Epithelial cell of proximal tubule (primary cell): Measurements from ENCODE around the gene KCNQ1. TPM values are rescaled to one million over a fixed set of nuclear protein-coding genes. Genes with fewer than 3 reads are reported as not detected.

Experiments used
- DNase-seq: peaks from one replicate; pipeline ENCODE4 v3.0.0-alpha.2; 2011; ENCODE audit warnings: low read depth
- H3K4me3 ChIP-seq: 2 replicates; pipeline ENCODE4 v1.5.1; 2011; ENCODE audit warnings: low read depth, mild to moderate bottlenecking, low read length
- CTCF ChIP-seq: conservative IDR thresholded peaks from 2 replicates; pipeline ENCODE4 v1.5.1; 2012; ENCODE audit warnings: low read depth, mild to moderate bottlenecking, low read length
- total RNA-seq: library from RNA; depleted of rRNA; stranded (reverse); fragments of >200 nt; gene quantifications from 2 replicates; pipeline ENCODE4 v1.2.3, GENCODE V29; 2015

Gene KCNQ1
- total RNA-seq, 1 donor from 2014 or later, result 0.46 TPM

DNA sequence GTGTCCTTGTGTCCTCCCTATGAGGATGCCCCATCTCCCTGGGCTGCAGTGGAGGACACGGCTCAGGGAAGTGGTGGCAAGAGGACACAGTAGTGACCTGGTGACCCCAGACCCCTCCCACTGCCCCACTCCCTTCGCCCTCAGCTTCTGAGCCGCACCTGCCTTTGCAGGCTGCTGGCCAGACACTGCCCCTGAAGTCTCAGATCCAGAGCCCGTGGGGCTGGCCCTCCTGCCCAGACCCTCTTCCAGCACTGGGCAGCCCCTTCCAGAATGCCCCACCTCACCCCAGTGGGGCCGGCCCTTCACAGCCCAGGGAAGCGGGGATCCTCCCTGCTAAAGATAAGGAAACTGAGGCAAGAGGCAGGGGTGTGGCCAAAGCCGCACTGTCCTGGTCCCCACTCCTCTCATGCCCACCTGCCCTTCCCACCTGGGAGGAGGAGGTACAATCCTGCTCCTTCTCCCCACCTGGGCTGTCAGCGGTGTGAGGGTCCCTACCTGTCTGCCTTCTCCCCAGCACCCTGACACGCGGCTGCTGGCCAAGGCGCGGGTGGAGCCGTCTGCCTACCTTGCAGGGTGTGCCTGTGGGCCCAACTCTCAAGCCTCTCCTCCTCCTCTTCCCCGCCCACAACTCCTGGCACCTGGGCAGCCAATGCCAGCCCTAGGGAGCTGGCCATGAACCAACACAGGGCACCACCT lies 17.8 kb upstream of the KCNQ1 start:
- no peak for DNase-seq
- TF ChIP-seq CTCF, result no peak
- H3K4me3 ChIP-seq, result no peak overlapping the region

GRCh38 chr11:2427721-2428321 lies 17.0 kb upstream of the KCNQ1 start:
- no peak for DNase-seq
- TF ChIP-seq CTCF, result no peak

DNA sequence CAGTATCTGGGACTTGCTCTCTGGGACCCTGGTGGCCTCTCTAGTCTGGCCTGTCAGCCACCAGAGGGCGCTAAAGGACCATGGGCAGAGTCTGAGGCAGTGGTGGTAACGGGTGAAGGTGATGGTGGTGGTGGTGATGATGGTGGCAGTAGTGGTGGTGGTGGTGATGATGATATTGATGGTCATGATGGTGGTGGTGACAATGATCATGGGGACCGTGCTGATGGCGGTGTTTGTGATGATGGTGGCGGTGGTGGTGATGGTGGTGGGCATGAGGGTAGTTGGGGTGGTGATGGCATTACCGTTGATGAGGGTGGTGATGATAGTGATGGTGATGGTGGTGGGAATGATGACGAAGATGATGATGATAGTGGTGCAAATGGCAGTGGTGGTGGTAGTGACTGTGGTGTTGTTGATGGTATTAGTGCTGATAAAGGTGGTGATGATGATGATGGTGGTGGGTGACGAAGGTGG lies 16.4 kb upstream of the KCNQ1 start:
- H3K4me3 ChIP-seq, result no peak overlapping the region
- peak; percentile 97 for TF ChIP-seq CTCF
- no peak for DNase-seq

More at GRCh38 chr11:2427721-2428321, 17.0 kb upstream of the KCNQ1 start:
- no peak overlapping the region for H3K4me3 ChIP-seq

DNA sequence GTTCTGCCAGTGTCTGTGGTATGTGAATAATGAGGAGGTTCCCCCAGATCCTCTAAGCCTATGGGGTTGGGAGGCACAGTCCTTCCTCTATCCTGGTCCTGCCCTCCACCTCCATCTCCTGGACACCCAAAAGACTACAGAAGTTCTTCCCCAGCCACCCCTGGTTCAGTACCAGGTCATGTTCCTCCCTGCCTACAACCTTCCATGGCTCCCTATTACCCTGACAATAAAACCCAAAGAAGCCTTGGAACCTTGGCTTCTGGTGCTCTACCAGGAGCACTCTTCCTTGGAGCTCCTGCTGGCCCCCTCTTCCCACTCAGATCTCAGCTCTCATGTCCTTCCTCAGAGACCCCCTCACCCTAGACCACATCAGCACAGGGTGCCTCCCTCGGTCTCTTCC lies 13.4 kb upstream of the KCNQ1 start:
- DNase-seq, result no peak
- TF ChIP-seq CTCF, result no peak

DNA sequence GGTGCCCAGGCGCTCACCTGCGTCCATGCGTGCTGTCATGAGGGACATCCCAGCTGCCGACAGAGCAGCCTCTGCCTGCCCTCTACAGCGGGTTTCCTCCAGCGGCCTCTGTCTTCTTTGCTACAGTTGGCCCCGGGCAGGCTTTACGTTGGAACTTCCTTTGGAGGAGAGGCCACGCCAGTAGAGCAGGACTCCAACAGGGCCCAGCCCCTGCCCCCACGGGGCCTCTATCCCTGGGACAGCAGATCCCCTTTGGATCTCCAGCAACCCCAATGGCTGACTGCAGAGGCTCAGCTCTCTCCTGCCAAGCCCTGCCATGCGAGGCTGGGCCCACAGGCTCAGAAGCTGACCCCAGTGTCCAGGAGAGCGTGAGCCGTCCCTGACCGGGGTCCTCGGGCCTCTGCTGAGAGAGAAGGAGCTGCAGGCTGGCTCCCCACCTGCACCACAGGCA lies 12.6 kb upstream of the KCNQ1 start:
- no peak for DNase-seq
- no peak overlapping the region for H3K4me3 ChIP-seq
- no peak for TF ChIP-seq CTCF

More for the DNA sequence above, 13.4 kb upstream of the KCNQ1 start:
- H3K4me3 ChIP-seq, result no peak overlapping the region

- no peak for DNase-seq
- no peak overlapping the region for H3K4me3 ChIP-seq
- TF ChIP-seq CTCF, result no peak
Observed at GRCh38 chr11:2432628-2433071, 12.2 kb upstream of the KCNQ1 start.
